Loucy (cell line): ENCODE measurements around the gene PSORS1C2.

Experiments
- EZH2phosphoT487 ChIP-seq: fragments of 200-600 bp; IDR thresholded peaks from 2 replicates; pipeline ENCODE4 v1.6.1; 2018; ENCODE audit warnings: antibody characterized with exemption, mild to moderate bottlenecking, moderate library complexity, borderline replicate concordance
- TF ChIP-seq, protein P1 (sequence below): fragments of 200-600 bp; sonication (generic); conservative IDR thresholded peaks from 2 replicates; pipeline ENCODE4 v1.5.1; 2014; ENCODE audit warnings: mild to moderate bottlenecking, antibody characterized with exemption, low read length

DNA sequence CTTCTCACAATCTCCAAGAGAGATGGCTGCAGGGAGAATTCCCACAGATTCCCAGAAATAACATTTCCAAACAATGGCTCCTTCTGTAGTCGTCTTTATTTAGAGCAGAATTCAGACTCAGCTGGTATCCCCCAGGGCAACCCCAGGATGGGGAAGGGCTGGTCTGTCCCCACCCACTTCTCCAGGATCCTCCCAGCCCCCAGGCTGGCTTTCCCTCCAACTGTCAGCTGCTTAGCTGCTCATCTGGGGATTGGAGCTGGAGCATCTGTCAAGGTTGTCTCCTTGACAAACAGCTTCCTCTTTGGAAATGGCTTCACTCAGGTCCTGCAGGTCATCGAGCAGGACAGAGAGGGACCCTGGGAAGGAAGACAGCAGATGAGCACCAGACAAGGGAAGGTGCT, 3.5 kb upstream of the PSORS1C2 start:
- TF ChIP-seq, protein P1, sequence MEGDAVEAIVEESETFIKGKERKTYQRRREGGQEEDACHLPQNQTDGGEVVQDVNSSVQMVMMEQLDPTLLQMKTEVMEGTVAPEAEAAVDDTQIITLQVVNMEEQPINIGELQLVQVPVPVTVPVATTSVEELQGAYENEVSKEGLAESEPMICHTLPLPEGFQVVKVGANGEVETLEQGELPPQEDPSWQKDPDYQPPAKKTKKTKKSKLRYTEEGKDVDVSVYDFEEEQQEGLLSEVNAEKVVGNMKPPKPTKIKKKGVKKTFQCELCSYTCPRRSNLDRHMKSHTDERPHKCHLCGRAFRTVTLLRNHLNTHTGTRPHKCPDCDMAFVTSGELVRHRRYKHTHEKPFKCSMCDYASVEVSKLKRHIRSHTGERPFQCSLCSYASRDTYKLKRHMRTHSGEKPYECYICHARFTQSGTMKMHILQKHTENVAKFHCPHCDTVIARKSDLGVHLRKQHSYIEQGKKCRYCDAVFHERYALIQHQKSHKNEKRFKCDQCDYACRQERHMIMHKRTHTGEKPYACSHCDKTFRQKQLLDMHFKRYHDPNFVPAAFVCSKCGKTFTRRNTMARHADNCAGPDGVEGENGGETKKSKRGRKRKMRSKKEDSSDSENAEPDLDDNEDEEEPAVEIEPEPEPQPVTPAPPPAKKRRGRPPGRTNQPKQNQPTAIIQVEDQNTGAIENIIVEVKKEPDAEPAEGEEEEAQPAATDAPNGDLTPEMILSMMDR = no peak
- no peak for TF ChIP-seq EZH2phosphoT487
